Keratinocyte (primary cell): ENCODE data around the gene IGSF6.

Experiments used
- CTCF ChIP-seq, 3 experiments: IDR thresholded peaks in 1 of 3; conservative IDR thresholded peaks in 1 of 3; optimal IDR thresholded peaks in 1 of 3; 2 replicates in 2 of 3; 3 replicates in 1 of 3; pipeline versions ENCODE3 to v1.5.1; 2011; ENCODE audit warnings: low read length in 3 of 3, mild to moderate bottlenecking in 3 of 3, moderate library complexity in 2 of 3, control low read depth in 1 of 3, inconsistent platforms in 1 of 3; ENCODE audit not compliant: insufficient read depth in 2 of 3; ENCODE audit errors: extremely low read depth in 1 of 3
- EZH2 ChIP-seq: IDR thresholded peaks from one replicate; pipeline ENCODE4 v1.6.1; 2012; ENCODE audit warnings: inconsistent platforms, mild to moderate bottlenecking, low read length, moderate library complexity

GRCh38 chr16:21628772-21629171 is 23.6 kb downstream of the IGSF6 start:
- no peak for TF ChIP-seq CTCF (optimal IDR thresholded peaks at IDR 0.05 in 1 of 3, IDR thresholded peaks at IDR 0.05 in 1 of 3, conservative IDR thresholded peaks at IDR 0.05 in 1 of 3; ENCODE audit: extremely low read depth in 1 of 3, insufficient read depth in 2 of 3, low read length in 3 of 3)
- no peak for TF ChIP-seq EZH2
